GM12878 (cell line): Measurements from ENCODE around the gene CLASRP. TPM values are rescaled to one million over a fixed set of nuclear protein-coding genes. Genes with fewer than 3 reads are reported as not detected.
A peak's percentile ranks its signal among the peaks of the same experiment; 100 is the strongest.

Experiments used
- MTA2 ChIP-seq: fragments of 450-650 bp; IDR thresholded peaks from 2 replicates; pipeline ENCODE4 v1.6.1; 2016; ENCODE audit warnings: low read depth, mild to moderate bottlenecking, moderate library complexity
- NBN ChIP-seq: fragments of 450-650 bp; IDR thresholded peaks from 2 replicates; pipeline ENCODE4 v1.6.1; 2016
- RFX5 ChIP-seq: IDR thresholded peaks from 2 replicates; pipeline ENCODE4 v1.6.1; 2011; ENCODE audit warnings: low read depth, low read length, improper control_type of control experiment
- SKIL ChIP-seq: fragments of 450-650 bp; IDR thresholded peaks from 2 replicates; pipeline ENCODE4 v1.6.1; 2017; ENCODE audit warnings: mild to moderate bottlenecking, low read depth, inconsistent platforms; ENCODE audit not compliant: poor library complexity, severe bottlenecking
- SREBF1 ChIP-seq: IDR thresholded peaks from 2 replicates; pipeline ENCODE4 v1.6.1; 2012; ENCODE audit warnings: mild to moderate bottlenecking, low read length
- USF1 ChIP-seq: IDR thresholded peaks from 2 replicates; pipeline ENCODE4 v1.6.1; 2011; ENCODE audit warnings: borderline replicate concordance, low read depth, mild to moderate bottlenecking, moderate library complexity, mixed read lengths, low read length; ENCODE audit not compliant: insufficient read depth; ENCODE audit errors: extremely low read length
- ZNF687 ChIP-seq: fragments of 450-650 bp; IDR thresholded peaks from 2 replicates; pipeline ENCODE4 v1.6.1; 2017; ENCODE audit warnings: mild to moderate bottlenecking, moderate library complexity
- polyA plus RNA-seq, 11 experiments: library from polyadenylated mRNA; depleted of rRNA in 4 of 11; unstranded in 6 of 11; stranded (reverse) in 5 of 11; fragments of >200 nt; fragmentation: Nextera tagmentation in 4 of 11; fragmentation: Illumina TruSeq in 1 of 11; extraction: Ambion mirVana in 4 of 11; extraction: Trizol in 1 of 11; gene quantifications; 1 replicate in 1 of 11; 2 replicates in 10 of 11; pipeline versions ENCODE4 v1.2.1 to v1.2.3, GENCODE V29; 2011 to 2016; ENCODE audit warnings: inconsistent platforms in 2 of 11, missing spikeins in 2 of 11, low read depth in 1 of 11
- total RNA-seq, 4 experiments: library from RNA; depleted of rRNA in 3 of 4; stranded (reverse); fragments of >200 nt in 3 of 4; fragmentation: Illumina TruSeq in 1 of 4; extraction: Trizol in 1 of 4; gene quantifications; 2 replicates each; pipeline versions ENCODE4 v1.2.1 to v1.2.3, GENCODE V29; 2013 to 2021

CLASRP gene
- total and polyA plus RNA-seq, 10 of the 15 experiments (the other 5 are each of a cell fraction or from before 2014, with no cell fraction given) = 0.68 to 75.8 (median 30.2) TPM

GRCh38 chr19:45117167-45117594 lies 78.3 kb downstream of the CLASRP start (continued):
- TF ChIP-seq NBN = peak; percentile 93
- peak; percentile 40; the same call in 1 of the 2 replicates for TF ChIP-seq ZNF687
- no peak for TF ChIP-seq SREBF1
- TF ChIP-seq SKIL = peak; percentile 59
- TF ChIP-seq RFX5 = no peak
- no peak for TF ChIP-seq USF1
- peak; percentile 67 for TF ChIP-seq MTA2
